ENCODE results near the gene BRCA2.

BRCA2 gene

DNA sequence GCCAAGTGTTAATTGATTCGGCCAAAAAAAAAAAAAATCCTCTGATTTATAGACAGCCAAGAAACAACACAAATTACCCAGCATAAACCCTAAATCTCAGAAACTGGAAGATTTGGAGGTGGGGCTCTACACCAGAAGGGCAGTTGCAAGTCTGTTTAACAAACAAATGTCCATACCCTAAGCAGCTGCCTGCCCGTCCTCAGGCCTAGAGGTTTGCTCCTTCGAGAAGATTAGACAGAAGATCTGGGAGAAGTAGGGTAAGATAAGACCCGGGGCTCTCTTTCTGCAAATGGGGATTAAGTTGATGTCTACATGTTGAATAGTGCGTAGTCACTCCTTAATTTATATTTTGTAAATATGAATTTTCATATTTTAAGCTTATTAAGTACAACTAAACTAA is 116.1 kb downstream of the BRCA2 start:
- no peak overlapping the region for H3K27ac ChIP-seq (ENCODE audit: low read length)
- H3K9ac ChIP-seq (ENCODE audit: low read length): no peak overlapping the region
- peaks cover 12% of the 10 kb centered on the region for H3K27me3 ChIP-seq (ENCODE audit: control insufficient read depth, insufficient read depth, low read length)
- H3K4me3 ChIP-seq (ENCODE audit: low read length): no peak overlapping the region
- peaks cover 3% of the 10 kb centered on the region for H3K4me1 ChIP-seq (ENCODE audit: control insufficient read depth, low read depth, low read length)
- no peaks in the 10 kb centered on the region for H3K9me3 ChIP-seq (ENCODE audit: control insufficient read depth, low read depth, low read length)
- no peaks in the 10 kb centered on the region for H3K36me3 ChIP-seq (ENCODE audit: control insufficient read depth, low read depth, low read length)

DNA sequence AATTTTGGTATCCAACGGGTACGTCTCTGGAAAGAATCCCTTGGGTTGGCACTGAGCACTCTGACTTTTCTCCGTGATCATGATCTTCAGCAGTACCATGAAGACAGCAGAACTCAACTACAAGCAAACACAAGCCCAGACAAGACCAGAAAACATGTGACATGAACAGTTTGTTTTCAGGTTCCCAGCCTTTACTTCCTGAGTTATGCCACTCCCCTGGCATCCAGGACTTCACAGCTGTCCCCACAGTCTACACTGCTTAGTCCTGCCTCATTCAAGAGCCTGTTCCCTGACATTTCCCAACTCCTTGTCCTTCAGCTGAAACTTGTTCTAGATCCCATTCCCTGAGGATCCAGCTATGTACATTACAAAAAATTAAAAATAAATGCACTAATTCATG is 117.5 kb downstream of the BRCA2 start:
- Histone ChIP-seq H3K9ac (ENCODE audit: low read length) (no peak overlapping the region), H3K27ac (ENCODE audit: low read length) (no peak overlapping the region), H3K4me3 (ENCODE audit: low read length) (no peak overlapping the region), H3K36me3 (ENCODE audit: control insufficient read depth, low read depth, low read length) (no peaks in the 10 kb centered on the region), H3K4me1 (ENCODE audit: control insufficient read depth, low read depth, low read length) (no peaks in the 10 kb centered on the region), H3K9me3 (ENCODE audit: control insufficient read depth, low read depth, low read length) (no peaks in the 10 kb centered on the region), H3K27me3 (ENCODE audit: control insufficient read depth, insufficient read depth, low read length) (peaks cover 5% of the 10 kb centered on the region)

DNA sequence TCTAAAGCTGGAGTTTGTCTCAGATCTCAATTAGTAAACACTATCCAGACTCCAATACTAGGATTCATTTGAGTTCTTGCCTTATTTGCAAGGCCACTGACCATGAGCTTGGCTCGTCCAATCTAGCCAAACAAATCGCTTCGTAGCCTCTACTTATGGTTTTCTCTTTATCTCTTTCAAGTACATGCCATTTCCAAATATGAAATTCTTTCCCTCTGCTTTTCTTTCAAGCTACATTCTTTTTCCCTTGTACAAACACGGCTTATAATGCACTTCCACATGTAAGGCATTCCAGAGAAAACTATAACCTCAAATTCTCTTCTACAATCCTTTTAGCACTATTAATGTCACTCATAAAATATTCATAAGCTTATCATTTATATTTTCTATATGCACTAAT is 123.6 kb downstream of the BRCA2 start:
- no peaks in the 10 kb centered on the region for H3K36me3 ChIP-seq (ENCODE audit: control insufficient read depth, low read depth, low read length)
- H3K4me1 ChIP-seq (ENCODE audit: control insufficient read depth, low read depth, low read length): no peaks in the 10 kb centered on the region

DNA sequence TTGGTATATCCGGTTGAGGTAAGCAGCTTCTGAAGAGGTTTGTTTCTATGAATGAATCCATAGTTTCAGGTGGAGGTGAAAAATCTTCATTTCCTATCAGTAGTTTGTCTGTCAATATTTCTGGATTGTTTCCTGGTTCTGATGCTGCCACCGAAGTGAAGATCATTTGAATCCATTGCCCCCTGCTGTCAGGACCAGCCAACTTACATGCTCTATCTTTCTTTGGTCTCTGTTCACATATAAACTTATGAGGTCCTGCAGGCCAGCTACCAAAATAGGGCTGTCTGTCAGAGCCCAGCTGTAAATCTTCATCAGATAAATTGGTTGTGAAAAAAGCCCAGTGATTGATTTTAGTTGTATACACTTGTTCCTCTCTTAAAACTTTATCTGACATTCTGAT is 127.8 kb downstream of the BRCA2 start:
- Histone ChIP-seq H3K4me1 (ENCODE audit: control insufficient read depth, low read depth, low read length) (no peaks in the 10 kb centered on the region), H3K36me3 (ENCODE audit: control insufficient read depth, low read depth, low read length) (no peaks in the 10 kb centered on the region), H3K27me3 (ENCODE audit: control insufficient read depth, insufficient read depth, low read length) (no peaks in the 10 kb centered on the region), H3K4me3 (ENCODE audit: low read length) (no peak overlapping the region), H3K9me3 (ENCODE audit: control insufficient read depth, low read depth, low read length) (no peaks in the 10 kb centered on the region), H3K27ac (ENCODE audit: low read length) (no peak overlapping the region), H3K9ac (ENCODE audit: low read length) (no peak overlapping the region)

More for the DNA sequence above, 123.6 kb downstream of the BRCA2 start:
- no peak overlapping the region for H3K9ac ChIP-seq (ENCODE audit: low read length)
- no peaks in the 10 kb centered on the region for H3K9me3 ChIP-seq (ENCODE audit: control insufficient read depth, low read depth, low read length)
- H3K27ac ChIP-seq (ENCODE audit: low read length): no peak overlapping the region
- no peaks in the 10 kb centered on the region for H3K27me3 ChIP-seq (ENCODE audit: control insufficient read depth, insufficient read depth, low read length)
- no peak overlapping the region for H3K4me3 ChIP-seq (ENCODE audit: low read length)

DNA sequence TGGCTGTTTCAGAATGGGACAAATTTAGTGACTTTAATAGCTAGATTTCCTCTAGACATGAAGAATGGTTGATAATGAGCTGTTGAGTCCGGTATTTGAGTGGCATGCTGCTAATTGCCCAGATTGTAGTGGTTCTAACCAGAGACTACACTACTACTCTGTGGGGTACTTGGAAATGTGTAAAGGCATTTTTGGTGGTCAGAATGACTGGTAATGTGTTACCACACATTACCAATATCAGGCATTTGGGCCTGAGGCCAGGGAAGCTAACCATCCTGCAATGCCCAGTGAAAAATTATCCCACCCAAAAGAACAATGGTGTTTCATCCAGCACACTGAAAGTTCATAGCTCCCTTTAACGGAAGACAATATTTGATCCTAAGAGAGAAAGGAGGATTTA is 130.2 kb downstream of the BRCA2 start:
- no peaks in the 10 kb centered on the region for H3K27me3 ChIP-seq (ENCODE audit: control insufficient read depth, insufficient read depth, low read length)
- no peak overlapping the region for H3K9ac ChIP-seq (ENCODE audit: low read length)
- no peaks in the 10 kb centered on the region for H3K4me1 ChIP-seq (ENCODE audit: control insufficient read depth, low read depth, low read length)
- H3K4me3 ChIP-seq (ENCODE audit: low read length): no peak overlapping the region
- H3K36me3 ChIP-seq (ENCODE audit: control insufficient read depth, low read depth, low read length): no peaks in the 10 kb centered on the region
- H3K27ac ChIP-seq (ENCODE audit: low read length): no peak overlapping the region
- no peaks in the 10 kb centered on the region for H3K9me3 ChIP-seq (ENCODE audit: control insufficient read depth, low read depth, low read length)

DNA sequence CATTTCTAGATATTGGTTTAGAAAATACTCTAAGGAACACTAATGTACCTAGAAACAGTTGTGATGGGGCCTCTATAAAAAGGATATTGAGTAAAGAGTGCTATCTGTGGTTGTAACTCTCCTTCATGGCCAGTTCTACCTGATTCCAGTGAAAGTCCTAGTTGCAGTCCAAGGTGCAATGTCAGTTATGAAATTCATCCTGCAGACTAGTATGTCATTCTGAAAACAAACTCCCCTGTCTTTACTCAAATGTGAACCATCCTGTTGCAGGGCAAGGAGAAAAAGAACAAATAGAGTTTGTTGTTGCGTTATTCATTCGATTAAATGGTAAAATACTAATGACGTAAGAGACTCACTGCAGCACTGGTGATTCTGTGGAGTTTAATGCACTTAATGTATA is 130.9 kb downstream of the BRCA2 start:
- Histone ChIP-seq H3K27me3 (ENCODE audit: control insufficient read depth, insufficient read depth, low read length) (no peaks in the 10 kb centered on the region), H3K36me3 (ENCODE audit: control insufficient read depth, low read depth, low read length) (no peaks in the 10 kb centered on the region), H3K4me3 (ENCODE audit: low read length) (no peak overlapping the region), H3K4me1 (ENCODE audit: control insufficient read depth, low read depth, low read length) (no peaks in the 10 kb centered on the region), H3K9me3 (ENCODE audit: control insufficient read depth, low read depth, low read length) (no peaks in the 10 kb centered on the region), H3K27ac (ENCODE audit: low read length) (no peak overlapping the region), H3K9ac (ENCODE audit: low read length) (no peak overlapping the region)

DNA sequence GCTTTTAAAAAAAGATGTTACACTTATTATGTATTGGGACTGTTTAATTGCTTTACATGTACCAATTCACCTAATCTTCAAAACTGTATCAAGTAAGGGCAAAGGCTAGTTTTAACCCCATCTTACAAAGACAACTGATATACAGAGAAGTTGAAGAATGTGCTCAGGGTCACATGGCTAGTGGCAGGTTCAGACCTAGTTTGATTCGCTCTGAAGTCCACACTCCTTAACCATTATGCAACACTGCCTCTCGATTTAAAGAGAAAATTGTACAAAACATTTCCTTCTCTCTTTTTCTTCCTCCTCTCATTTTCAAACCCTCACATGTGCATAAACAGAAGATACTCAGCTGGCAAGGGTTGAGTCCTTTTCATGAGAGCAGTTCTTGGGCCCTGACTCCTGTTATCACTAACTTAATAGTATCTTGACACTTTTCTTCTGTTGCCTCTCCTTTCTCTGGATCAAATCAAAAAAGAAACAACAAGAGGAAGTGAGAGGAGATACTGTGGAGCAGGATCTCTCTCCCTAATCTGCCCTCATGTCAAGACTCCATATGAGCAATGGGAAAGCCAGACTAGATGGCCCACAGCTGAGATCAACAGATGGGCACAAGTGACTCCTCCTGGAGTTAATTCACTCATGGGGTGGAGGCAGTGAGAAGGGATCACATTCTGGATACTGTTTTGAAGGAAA is 131.6 kb downstream of the BRCA2 start:
- no peak overlapping the region for H3K4me3 ChIP-seq (ENCODE audit: low read length)
- no peaks in the 10 kb centered on the region for H3K36me3 ChIP-seq (ENCODE audit: control insufficient read depth, low read depth, low read length)
- no peak overlapping the region for H3K27ac ChIP-seq (ENCODE audit: low read length)
- no peaks in the 10 kb centered on the region for H3K27me3 ChIP-seq (ENCODE audit: control insufficient read depth, insufficient read depth, low read length)
- H3K9me3 ChIP-seq (ENCODE audit: control insufficient read depth, low read depth, low read length): no peaks in the 10 kb centered on the region
- no peaks in the 10 kb centered on the region for H3K4me1 ChIP-seq (ENCODE audit: control insufficient read depth, low read depth, low read length)
- H3K9ac ChIP-seq (ENCODE audit: low read length): no peak overlapping the region

DNA sequence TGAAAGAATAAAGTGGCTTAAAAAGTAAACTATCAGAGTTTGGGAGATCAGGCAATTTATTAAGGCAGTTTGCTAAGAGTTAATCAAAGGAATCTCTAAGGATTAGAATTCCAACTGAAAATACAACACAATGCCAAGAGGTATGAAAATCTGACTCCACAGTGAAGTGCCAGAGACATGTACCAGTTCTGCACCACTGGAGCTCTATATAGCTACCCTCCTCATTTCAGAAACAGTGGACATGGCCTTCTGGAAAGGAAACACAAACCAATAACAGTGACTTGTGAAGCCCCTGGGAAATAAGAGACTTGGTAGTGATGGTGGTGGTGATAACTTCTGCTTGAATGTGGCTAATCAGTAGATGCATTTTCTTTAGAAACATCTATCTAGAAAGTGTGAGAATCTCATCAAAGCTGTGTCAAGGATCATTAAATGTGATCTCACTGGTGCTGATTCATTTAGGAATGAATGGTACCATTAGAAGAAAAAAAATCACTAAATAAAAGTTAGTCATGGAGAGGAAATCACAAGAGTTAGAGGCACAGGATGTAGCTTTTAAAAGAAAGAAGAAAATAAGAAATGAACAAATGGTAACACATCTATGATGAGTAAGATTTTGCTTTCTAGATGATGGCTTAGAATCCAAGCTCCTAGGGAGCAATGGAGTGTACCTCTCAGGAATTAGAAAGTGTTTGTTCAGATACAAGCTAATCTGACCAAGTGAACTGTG is 132.8 kb downstream of the BRCA2 start:
- H3K9ac ChIP-seq (ENCODE audit: low read length): no peak overlapping the region
- no peaks in the 10 kb centered on the region for H3K9me3 ChIP-seq (ENCODE audit: control insufficient read depth, low read depth, low read length)
- H3K4me1 ChIP-seq (ENCODE audit: control insufficient read depth, low read depth, low read length): no peaks in the 10 kb centered on the region
- no peaks in the 10 kb centered on the region for H3K36me3 ChIP-seq (ENCODE audit: control insufficient read depth, low read depth, low read length)
- no peak overlapping the region for H3K27ac ChIP-seq (ENCODE audit: low read length)
- no peak overlapping the region for H3K4me3 ChIP-seq (ENCODE audit: low read length)
- no peaks in the 10 kb centered on the region for H3K27me3 ChIP-seq (ENCODE audit: control insufficient read depth, insufficient read depth, low read length)

DNA sequence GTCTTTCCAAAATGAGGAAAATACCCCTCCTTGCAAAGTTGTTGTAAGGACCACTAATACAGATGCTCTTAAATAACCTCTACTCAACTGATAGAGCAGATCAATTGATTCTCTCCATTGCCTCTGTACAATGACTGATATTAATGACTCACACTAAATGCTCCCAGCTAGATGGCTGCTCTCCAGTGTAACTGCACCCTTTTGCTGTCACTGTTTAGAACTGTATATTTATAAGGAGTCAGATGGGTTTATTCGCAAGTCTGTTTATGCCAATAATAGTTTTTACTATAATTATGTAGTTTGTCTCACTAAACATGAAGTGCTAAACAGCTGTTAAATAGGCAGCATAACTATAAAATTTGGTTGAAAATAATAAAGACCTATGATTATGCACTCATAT is 133.7 kb downstream of the BRCA2 start:
- H3K4me1 ChIP-seq (ENCODE audit: control insufficient read depth, low read depth, low read length): no peaks in the 10 kb centered on the region
- H3K9ac ChIP-seq (ENCODE audit: low read length): no peak overlapping the region
- H3K36me3 ChIP-seq (ENCODE audit: control insufficient read depth, low read depth, low read length): no peaks in the 10 kb centered on the region
- H3K4me3 ChIP-seq (ENCODE audit: low read length): no peak overlapping the region
- no peak overlapping the region for H3K27ac ChIP-seq (ENCODE audit: low read length)
- no peaks in the 10 kb centered on the region for H3K9me3 ChIP-seq (ENCODE audit: control insufficient read depth, low read depth, low read length)
- H3K27me3 ChIP-seq (ENCODE audit: control insufficient read depth, insufficient read depth, low read length): no peaks in the 10 kb centered on the region
